CD4-positive, alpha-beta T cell treated with Interferon gamma for 1 hour (primary cell): Measurements from ENCODE around the gene GRB2.
A peak's percentile ranks its signal among the peaks of the same experiment; 100 is the strongest.

Experiments used
- DNase-seq: peaks from one replicate; pipeline ENCODE4 v3.0.0-alpha.2; 2020

Gene GRB2

DNA sequence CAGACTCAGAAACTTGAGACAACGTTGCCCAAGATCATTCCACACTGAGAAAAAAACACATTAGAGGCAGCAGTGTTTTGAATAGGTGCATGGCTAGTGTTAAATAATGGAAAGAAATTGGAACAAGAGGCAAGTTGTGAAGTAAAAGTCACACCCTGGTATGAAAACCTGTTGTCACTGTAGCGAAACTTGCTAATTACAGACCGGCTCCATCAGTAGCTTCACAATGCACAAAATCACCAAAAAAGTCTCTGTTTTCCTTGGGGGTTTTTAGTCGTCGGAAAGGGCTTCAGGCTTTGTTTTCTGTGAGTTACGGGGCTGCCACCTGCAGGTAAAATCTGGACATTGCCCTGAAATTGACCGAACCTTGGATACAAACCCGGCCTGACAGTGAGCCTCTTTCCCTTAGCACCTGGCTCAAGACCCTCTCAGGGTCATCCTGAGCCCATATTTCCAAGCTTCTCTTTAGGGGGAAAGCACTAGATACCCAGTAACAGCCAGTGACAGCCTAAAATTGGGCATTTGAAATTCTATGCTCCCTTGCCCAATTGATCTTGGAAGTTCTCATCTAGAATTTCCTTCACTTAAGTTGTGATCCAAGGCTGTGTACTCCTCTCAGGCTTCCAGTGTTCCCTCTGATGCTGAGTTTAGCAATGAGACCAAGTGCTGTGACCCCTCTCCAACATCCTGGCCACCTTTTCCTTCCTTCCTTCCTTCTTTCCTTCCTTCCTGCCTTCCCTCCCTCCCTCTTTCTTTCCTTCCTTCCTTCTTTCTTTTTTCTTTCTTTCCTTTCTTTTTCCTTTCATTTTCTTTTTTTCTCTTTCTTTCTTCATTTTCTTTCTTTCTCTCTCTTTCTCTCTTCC is 7.2 kb upstream of the GRB2 start:
- peak; percentile 70 for DNase-seq

DNA sequence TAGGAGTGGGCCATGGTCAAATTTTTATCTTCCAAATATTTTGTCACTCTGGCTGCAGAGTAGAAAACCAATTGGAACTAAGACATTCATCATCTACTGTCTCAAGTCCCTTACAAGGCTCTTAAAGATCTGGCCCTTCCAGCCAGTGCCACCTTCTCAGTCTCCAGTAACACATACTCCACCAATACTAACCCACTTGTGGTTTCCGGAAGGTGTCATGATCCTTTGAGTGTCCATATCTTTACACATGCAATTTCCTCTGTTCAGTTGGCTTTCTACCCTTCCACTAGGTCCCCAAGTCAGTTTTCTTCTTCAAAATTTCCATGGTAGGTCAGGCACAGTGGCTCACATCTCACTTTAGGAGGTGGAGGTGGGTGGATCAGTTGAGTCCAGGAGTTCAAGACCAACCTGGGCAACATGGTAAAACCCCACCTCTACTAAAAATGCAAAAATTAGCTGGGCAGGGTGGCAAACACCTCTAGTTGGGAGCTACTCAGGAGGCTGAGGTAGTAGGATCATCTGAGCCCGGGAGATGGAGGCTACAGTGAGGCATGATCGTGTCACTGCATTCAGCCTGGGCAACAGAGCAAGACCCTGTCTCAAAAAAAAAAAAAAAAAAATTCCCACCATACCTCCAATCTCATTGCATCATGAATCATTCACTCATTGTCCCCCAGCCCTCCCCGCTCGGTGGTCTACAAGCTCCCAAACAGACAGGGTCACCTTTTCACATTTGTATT is 6.0 kb upstream of the GRB2 start:
- DNase-seq = no peak

DNA sequence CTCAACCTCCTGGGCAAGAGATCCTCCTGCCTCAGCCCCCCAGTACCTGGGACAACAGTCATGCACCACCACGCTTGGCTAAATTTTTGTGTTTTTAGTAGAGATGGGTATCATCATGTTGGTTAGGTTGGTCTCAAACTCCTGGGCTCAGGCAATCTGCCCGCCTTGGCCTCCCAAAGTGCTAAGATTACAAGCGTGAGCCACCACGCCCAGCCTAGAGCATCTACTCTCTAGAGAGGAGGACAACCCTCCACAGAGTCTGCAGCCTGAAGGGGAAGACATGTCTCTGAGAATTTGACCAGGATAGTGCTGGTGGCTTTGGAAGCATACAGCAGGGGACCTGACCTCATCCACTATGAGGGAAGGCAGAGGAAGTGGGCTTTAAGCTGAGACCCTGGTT is 4.7 kb upstream of the GRB2 start:
- DNase-seq = no peak

DNA sequence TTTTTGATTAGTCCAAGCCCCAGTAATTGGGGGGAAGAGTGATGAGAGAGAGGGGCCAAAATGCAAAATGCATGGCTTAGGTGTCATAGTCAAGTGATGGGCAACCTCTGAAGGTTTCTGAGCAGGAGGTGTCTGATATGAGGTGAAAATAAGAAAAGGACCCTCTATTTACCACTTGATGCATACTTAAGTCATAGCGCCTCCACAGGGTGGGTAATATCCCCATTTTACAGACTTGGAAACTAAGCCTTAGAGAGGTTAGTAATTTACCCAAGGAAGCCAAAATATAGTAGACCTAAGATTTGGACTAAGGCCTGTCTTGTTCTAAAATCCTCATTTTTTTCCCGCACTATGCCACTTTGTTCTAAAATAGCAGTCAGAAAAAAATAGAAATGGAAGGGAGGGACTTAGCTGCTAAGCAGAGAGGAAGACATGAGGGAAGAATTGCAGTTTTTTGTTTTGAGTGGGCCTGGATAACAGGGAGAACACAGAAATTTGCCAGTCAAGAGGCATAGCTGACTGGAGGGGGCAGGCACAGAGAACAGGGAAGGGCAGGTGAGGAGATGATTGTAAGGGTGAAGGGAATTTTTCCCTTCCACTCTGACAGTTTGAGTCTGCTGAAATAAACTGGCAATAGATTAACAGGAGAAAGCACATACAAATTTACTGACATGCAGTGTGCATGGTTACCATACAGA is 2.3 kb upstream of the GRB2 start:
- no peak for DNase-seq

DNA sequence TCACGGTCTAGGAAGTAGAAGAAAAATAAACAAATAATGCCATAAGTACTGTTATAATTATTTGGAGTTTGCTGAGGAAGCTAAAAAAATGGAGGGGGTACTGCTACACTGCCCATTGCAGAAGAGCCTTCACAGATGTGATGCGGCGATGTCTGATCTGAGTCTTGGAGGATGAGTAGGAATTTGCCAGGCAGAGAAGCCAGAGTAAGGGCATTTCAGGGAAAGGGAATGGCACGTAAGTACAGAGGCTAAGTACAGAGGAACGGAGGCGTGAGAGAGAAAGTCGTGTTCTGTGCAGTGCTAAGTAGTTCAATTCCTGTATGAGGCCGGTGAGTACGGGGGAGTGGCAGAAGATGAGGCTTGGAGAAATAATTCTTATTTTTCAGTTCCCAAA is 741 bp upstream of the GRB2 start:
- DNase-seq = no peak

DNA sequence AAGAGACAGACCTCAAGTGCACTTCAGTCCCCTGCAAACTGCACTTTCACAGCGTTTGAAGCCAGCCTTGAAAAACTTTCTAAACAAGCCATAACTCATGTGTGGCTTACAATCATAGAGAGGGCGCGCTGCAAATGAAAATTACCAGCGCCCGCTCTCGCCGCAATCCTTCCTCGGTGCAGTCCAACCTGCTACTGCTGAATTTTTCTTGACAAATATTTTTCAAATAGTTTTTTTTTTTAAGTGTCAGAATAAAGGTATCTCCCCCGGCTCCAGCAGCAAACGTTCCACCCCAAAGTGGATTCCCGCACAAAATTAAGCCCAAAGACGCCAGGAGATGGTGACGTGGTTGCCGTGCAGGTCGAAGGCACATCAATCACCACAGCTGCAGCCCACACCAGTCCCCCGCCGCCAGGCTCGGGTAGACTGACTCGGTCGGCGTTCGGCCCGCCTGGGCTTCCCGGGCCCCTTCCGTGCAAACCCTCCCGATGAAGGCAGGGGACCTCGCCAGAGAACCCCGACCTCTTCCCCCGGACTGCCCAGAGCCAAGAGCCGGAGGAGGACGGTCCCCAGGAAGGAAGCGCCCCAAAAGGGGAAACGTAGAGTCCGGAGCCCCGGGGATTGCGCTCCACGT is 630 bp downstream of the GRB2 start:
- DNase-seq = peak; percentile 41

DNA sequence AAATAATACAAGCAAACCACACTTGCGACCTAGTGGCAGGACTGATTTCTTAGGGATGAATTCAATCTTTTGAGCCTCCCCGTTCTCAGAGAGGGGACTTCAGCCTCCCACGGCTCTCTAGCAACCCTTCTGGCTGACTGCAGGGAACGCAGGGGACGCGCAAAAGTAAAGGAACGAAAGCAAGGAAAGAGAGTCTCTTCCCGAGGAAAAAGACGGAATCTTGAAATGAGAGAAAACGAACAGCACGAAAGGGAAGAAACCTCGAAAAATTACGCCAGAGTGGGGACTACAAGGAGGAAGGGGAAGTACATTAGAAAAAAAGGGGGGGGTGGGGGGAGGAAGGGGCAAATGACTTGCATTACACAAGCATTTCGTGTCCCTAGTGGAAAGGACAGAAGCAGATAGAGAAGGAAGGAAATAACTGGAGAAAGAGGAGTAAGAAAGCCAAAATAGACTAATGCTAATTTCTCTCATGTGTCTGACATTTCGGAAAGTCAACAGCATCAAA is 1.2 kb downstream of the GRB2 start:
- peak; percentile 37 for DNase-seq

DNA sequence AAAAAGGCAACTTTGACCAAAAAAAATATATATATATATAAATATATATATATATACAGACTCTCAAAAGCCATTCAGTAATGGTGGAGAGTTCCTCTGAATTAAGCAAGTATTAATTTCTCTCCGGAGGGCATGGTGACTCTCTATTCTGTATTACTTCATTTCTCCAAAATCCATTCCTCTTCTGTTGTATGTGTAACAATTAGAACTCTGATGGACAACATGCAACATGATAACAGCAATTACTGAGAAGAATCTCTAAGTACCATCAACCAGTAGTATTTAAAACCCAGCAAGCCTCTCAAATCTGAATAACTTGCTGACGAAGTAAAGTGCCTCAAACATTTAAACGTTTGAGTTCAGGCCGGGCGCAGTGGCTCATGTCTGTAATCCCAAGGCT is 2.3 kb downstream of the GRB2 start:
- DNase-seq = no peak

DNA sequence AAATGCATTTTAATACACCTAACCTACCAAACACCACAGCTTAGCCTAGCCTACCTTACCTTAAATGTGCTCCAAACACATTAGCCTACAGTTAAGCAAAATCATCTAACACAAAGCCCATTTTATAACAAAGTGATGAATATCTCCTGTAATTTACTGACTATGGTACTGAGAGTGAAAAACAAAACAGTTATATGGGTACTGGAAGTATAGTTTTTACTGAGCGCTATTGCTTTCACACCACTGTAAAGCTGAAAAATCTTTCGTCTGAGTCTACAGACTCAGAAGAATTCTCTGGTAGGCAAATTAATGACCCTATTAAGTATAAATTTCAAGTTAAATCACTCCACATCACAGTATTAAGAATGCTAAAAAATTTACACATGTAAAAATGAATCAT is 3.5 kb downstream of the GRB2 start:
- no peak for DNase-seq

DNA sequence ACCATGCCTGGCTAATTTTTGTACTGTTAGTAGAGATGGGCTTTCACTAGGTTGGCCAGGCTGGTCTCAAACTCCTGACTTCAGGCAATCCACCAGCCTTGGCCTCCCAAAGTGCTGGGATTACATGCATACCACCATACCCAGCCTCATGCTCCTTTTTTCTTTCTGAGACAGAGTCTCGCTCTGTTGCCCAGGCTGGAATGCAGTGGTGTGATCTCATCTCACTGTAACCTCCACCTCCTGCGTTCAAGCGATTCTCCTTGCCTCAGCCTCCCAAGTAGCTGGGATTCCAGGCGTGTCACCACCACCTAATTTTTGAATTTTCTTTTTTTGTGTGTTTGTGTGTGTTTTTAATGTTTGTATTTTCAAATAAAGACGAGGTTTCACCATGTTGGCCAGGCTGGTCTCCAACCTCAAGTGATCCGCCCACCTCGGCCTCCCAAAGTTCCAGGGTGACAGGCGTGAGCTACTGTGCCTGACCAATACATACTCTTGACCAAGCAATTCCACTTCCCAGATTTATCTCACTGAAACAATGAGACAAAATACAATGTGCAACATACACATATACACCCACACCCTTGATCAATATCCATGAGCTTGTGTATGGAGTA is 5.0 kb downstream of the GRB2 start:
- no peak for DNase-seq

DNA sequence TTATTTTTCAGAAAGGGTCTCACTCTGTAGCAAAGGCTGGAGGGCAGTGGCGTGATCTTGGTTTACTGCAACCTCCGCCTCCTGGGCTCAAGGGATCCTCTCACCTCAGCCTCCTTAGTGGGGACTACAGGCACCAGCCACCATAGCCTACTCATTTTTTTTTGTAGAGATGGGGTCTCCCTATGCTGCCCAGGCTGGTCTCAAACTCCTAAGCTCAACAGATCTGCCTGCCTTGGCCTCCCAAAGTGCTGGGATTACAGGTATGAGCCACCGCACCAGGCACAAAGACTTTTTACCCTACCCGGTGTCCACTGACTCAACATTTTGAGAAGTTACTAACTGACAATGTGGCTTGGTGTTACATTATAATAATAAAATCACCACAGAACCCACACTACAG is 7.2 kb downstream of the GRB2 start:
- no peak for DNase-seq

DNA sequence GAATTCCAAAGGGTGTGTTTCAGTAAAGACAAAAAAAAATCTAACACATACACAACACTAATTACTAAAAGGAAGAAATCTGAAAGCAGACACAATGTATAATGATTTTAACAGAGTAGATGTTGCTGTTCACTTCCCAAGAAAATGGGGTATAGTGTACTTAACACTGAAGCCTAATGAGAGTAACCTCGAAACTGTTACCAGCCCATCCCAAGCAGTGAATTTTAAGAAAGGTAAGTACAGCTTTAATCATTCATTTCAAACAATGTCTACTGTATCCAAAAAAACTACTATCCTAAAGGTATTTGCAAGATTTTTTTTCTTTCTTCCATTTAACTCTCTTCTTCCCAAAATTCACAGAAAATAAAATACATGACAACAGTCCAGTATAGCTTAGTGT is 8.3 kb downstream of the GRB2 start:
- no peak for DNase-seq

DNA sequence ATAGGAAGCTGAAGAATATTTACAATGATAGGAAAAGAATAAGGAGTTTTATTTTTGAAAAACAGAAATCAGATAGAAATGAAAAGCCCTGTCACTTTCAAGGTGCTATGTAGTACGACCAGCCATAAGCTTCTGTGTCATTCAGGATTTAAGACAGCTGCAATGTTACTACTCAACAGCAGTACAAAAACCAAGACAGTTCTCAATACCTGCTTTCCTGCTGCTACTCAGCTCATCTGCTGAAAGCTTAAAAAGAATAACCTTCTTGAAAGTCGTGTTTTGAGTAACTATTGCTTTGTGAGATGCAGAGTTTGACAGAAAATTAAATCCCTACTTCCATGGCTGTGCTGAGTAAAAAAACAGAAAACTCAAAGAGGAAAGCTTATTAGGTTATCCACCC is 8.7 kb downstream of the GRB2 start:
- no peak for DNase-seq

DNA sequence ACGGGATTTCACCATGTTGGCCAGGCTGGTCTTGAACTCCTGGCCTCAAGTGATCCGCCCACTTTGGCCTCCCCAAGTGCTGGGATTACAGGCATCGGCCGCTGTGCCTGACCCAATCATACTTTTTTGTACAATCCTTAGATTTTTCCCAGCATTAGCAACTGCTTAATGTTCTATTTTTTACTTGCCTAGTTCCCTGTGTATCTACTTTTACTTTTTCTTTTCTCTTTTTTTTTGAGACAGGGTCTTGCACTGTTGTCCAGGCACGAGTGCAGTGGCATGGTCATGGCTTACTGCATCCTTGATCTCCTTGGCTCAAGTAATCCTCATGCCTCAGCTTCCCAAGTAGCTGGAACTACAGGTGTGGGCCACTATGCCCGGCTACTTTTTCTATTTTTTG is 9.5 kb downstream of the GRB2 start:
- no peak for DNase-seq

DNA sequence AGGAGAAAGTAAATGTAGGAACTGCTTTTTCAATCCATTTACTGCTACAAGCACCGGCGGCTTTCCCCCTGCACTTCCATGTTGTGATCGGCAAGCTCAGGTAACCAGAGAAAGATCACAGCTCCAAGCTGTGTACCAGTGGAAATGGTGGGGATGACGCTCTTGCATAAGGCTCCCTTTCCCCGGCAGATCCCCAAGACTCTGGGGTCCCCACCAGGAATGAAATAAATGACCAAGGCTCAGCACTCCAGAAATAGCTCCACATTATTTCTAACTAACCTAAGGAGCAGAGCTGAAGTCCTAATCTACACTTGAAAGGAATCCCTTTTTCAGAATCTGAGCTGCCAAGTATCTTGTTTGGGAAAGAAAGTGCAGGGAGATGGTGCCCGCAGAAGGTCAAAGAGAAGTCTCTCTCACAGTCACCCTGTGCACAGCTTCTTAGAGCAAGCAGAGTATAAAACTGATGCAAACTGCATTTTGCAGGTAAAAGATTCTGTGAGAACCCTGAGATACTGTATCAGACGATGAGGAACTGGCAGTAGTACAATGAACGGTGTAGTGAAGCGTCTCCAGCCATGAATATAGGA is 11.1 kb downstream of the GRB2 start:
- DNase-seq = no peak

DNA sequence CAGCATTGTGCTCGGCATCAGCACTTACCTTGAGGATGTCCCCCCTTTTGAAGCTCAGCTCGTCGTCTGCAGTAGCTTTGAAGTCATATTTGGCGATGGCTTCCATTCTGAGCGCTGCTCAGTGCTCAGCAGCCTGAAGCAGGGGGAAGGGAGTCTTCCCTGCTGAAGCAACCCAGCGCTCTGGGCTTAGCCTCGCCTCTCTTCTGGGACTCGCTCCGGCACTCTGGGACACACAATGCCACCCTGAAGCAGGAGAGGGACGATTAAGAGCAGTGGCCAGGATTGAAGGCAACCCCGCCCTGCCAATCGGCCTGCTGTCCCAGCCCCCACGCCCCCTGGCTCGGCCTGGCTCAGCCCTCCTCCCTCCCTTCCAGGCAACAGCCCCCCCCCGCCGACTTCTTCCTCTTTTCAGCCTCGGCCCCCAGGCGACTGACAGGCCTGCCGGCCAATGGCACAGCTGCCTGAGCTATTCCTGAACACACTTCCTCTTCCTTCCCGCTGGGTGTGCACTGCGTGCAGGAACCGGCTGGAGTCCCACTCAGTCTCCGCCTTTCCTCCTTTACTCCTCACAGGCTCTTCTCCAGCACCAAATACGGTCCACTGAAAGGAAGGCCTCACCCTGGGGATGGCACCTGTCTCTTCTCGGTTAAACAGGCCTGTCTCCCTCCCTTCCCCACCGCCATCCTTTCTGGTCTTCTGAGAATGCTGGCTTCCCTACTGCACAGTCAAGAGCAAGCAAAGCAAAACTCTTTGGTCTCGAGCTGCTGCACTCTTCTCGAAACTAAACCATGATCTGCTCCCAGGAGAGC is 11.8 kb downstream of the GRB2 start:
- peak; percentile 87 for DNase-seq

DNA sequence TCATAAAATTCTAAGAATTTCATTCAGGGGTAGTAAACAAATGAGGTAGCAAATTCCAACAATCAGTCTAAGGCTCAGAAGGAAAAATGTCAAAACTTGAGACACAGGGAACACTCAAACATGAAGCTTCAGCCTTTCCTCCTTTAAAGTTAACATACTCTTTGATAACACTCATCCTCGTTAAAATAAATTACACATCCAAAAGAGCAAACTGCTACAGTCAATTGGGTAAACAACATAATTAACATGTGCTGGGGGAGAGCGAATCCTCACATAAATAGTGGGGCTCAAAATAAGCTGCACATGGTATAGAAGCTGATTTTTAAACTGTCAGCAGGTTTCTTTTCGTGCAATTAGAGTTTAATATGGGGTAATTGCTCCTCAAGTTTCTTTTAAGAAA is 12.9 kb downstream of the GRB2 start:
- DNase-seq = no peak

DNA sequence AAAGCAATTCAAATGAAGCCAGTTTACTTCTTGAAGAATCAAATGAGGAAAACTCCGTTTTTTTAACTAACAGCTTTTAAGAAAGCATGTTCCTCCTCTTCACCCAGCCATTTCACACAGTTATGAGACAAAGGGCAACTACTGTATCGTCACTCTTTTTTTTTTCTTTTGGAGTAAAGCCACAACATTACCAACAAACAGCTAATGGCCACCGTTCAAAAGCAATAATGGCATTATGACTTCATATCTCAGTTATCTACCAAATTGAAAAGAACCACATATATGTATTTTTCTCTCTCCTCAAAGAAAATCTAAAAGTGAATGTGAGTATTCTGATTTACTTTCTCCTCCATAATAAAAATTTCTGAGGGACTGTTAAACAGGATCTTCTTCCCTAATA is 14.5 kb downstream of the GRB2 start:
- DNase-seq = no peak

DNA sequence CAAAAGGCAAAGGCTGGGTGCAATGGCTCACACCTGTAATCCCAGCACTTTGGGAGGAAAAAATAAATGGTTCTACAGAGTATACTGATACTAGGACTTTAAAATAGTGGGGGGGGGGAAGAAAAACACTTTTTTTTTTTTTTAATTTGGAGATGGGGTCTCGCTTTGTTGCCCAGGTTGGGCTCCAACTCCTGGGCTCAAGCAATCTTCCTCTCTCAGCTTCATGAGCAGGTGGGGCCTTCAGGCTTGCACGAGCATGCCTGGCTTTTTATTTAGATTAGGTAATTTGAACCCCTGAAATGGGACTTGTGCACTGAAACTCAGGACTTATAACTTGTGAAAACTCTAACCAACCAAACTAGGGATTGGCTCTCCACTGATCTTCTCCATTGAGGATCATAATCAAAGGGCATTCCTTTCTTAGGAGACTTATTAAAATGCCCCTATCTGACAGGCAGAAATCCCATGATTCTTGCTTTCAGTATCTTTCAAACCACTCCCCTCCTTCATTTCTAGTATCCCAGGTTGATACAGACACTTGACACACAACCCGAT is 16.9 kb downstream of the GRB2 start:
- DNase-seq = no peak

DNA sequence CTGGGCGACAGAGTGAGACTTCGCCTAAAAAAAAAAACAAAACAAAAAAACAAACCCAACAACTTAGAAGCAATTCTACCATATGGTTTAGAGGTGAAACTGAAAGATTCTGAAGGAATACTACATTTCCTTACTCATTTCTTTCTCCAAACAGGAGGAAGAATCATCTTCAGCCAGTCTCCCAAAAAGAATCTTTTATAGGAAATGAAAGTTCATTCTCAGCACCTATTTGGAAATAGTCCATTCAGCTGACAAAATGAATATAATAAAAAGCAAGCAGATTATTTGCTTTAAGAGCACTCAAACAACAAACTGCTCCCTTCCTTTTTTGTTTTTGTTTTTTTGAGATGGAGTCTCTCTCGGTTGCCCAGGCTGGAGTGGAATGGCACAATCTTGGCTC is 17.7 kb downstream of the GRB2 start:
- no peak for DNase-seq

DNA sequence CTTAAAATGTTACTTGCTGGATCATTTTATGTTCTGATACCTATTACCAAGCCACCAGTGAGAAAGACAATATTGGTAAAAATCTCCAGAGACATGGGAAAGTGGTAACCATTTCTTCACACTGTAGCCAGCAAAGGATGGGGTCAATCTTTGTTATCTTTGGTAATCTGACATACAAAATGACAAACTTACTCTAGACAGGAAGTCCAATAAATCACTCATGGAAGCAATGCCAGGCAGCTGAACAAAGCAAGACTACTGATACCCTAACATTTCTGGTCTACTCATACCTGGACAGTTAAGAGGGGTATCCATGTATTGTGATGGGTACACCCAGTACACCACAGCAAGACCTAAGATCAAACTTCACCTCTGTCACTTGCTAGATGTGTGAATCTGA is 19.0 kb downstream of the GRB2 start:
- no peak for DNase-seq
